Stimulated activated naive CD4-positive, alpha-beta T cell treated with Interleukin-2 at 50 U/mL for 16 hours (primary cell): ENCODE results near the gene DPYD.

Experiments
- DNase-seq: peaks from one replicate; lab custom pipeline; 2025; lab: John Stamatoyannopoulos, UW

The DPYD gene

DNA sequence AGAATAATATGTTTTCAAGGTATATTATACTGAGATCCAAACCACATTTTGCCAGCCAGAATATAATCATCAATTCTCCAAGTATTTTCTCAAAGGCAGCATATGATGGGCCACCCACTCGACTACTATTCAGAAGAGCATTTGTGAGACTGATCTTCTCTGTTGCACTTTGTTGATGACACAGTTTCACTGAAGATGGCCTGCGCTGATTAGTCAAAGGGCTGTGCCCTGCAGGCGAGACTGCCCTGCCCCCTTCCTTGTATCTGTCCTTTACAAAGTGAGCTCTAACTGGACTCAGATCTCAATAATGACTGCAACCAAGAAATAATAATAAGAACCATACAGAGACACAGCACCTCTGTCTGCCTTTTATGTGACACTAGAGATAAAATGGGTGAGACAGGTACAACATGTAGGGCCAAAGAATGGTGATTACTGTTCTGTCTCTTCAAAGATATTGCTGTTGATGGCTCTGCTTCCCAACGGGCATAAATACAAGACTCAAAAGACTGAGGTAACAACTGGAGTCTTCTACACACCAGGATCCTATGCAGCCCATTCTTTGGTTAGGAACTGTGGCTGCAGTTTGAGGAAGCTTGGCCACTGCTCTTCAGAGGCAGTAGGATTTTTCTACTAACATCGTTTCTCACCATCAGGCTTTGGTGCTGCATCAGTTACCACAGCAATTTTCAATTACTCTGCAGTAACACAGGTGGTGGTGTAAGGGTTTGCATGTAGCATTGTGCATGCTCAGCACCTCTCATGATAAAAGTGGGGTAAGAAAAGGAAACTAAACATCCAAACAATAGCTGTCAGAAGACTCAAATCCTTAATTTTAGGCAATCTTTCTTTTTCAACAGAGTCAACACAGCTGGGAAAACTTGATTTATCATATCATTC is 718.1 kb downstream of the DPYD start:
- no peak for DNase-seq

DNA sequence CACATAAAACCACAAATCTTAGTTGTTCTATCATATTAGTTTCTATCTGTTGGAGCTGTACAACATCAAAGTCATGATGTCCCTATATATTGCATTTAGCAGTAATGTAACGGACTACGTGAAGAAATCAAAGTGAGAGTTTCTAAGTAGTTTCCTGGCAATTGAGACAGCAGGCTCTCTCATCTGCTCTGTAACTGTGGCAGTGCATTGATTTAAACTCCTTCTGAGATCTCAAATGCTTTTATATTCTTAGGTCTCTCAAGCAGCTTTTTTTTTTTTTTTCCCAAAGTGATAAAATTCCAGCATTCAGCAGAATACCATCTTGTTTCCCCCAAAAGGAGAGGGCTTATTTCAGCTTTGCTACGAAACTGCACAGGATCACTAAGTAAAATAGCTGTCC is 719.2 kb downstream of the DPYD start:
- DNase-seq, result no peak

DNA sequence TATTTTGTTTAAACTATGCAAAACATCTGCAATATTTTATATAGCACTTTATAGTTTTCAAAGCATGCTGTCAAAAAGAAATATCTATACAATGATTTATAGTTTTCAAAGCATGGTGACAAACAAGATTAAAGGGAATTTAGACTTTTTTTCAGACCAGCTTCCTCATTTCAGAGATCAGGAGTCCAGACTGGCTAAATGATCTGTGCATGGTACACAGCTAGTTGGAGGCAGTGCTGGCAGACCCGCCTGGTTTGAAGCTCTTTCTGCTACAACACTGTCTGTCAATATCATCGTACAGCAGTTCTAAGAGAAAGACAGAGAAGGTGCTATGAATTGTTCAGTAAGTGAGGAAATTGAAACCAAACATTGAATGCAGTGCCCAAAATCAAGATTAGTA is 720.2 kb downstream of the DPYD start:
- no peak for DNase-seq

- no peak for DNase-seq
Measured at GRCh38 chr1:97196825-97197516, 723.9 kb downstream of the DPYD start.

GRCh38 chr1:97192872-97193572 is 727.8 kb downstream of the DPYD start:
- no peak for DNase-seq

- DNase-seq, result no peak
Measured at GRCh38 chr1:97190326-97190725, 730.5 kb downstream of the DPYD start.

GRCh38 chr1:97186381-97186780 is 734.5 kb downstream of the DPYD start:
- DNase-seq, result no peak

- no peak for DNase-seq
Measured at GRCh38 chr1:97174039-97174704, 746.7 kb downstream of the DPYD start.

- no peak for DNase-seq
Measured at GRCh38 chr1:97170300-97170699, 750.5 kb downstream of the DPYD start.

GRCh38 chr1:97168056-97168455 is 752.8 kb downstream of the DPYD start:
- DNase-seq, result no peak

- DNase-seq, result no peak
Measured at GRCh38 chr1:97167246-97167645, 753.6 kb downstream of the DPYD start.

DNA sequence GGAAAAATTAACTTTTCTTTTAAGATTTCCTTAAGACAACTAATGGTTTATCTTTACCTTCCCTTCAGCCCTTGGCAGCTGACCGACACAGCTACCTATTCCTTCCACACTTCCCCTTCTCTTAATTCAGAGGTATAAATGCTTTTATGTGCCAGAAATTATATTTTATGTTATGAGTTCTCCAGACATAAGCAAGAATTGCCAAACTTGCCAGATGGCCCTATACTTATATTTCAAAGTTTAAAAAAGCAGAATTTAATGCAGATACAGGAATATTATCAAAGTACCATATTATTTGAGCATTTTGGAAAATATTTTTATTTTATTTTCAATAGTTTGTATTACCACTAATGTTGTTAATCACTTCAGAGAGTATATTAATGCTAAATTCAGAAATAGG is 754.2 kb downstream of the DPYD start:
- no peak for DNase-seq

DNA sequence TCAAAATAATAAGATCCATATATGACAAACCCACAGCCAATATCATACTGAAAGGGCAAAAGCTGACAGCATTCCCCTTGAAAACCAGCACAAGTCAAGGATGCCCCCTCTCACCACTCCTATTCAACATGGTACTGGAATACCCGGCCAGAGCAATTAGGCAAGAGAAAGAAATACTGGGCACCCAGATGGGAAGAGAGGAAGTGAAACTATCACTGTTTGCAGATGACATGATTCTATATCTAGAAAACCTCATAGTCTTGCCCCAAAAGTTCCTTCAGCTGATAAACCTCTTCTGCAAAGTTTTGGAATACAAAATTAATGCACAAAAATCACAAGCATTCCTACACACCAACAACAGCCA is 756.6 kb downstream of the DPYD start:
- no peak for DNase-seq

DNA sequence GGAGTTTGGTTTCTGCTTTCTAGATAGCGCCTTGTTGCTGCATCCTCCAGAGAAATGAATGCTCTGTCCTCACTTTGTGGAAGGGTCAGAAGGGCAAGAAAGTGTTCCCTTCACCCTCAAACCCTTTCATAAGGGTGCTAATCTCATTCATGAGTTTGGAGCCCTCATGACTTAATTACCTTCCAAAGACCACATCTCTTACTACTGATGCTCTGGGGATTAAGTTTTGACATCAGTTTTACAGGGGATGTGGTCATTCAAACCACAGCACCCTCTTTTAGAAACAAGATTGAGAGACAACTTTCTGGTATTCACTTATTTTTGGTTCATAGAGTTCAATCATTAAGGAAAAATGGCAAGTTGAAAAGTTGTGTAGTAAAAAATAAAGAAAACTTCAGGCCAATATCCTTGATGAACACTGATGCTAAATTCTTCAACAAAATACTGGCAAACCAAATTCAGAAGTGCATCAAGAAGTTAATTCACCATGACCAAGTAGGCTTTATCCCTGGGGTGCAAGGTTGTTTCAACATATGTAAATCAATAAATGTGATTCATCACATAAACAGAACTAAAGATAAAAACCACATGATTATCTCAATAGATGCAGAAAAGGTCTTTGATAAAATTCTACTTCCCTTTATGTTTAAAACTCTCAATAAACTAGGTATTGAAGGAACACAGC is 757.1 kb downstream of the DPYD start:
- DNase-seq, result no peak

GRCh38 chr1:97160818-97161217 is 760.0 kb downstream of the DPYD start:
- DNase-seq, result no peak

DNA sequence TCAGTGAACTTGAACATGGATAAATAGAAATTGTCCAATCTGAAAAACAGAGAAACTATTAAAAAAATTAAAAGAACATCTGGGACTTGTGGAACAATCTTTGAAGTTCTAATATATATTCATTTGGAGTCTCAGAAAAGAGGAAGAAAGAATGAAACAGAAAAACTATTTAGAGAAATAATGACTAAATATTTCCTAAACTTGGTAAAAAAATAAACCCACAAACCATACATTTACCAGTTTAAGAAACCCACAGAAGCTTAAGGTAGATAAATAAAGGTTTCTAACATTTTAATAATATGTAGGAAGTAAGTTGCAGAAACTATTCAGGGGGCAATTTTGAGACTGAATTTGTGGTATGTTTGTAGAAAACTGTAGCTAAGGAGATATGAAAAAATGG is 761.5 kb downstream of the DPYD start:
- DNase-seq, result no peak

- DNase-seq, result no peak
Measured at GRCh38 chr1:97158691-97159096, 762.1 kb downstream of the DPYD start.

DNA sequence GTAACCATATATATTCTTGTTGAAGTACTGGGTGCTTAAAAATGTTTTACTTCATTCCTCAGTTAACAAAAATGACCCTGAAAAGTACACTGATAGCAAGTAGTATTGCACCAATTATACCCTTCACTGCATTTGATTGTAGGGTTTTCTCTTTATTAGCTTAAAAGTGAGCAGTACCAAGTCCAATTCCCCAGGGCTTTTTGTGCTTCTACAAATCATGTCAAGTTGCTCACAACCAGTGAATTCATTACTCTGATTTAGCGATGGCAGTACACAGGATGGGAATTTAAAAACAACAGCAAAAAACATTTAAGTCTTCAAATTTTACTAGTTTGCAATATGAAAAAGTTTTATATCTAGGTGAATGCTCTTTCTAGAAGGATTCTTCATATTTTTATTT is 762.8 kb downstream of the DPYD start:
- DNase-seq, result no peak

- DNase-seq, result no peak
Measured at GRCh38 chr1:97151651-97152050, 769.2 kb downstream of the DPYD start.

DNA sequence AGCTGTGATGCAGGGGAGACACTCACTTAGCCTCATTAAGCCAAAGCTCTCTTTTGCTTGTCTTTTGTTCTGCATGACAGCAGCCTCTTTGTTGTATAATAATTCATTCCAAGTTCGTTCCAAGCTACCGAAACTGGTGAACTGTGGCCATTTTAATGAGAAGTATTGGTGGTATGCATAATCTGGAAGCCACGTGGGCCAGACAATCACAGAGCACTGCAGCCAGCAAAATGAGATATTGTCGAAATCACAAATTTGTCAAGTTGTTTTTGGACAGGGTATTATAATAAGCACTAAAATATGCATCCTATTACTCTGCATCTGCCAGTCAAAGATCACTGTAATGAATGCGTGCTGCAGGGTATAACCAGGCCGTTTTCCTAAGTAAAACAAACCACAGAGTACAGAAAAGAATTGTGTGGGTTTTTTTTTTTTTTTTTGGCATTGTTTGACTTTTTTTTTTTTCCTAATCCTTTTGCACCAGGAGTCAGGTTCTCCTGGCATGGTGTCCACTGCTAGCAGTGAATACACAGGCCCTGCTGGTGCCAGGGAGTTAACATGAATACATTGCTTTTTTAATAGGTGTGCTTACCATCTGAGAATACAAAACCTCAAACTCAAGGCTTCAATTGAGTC is 775.4 kb downstream of the DPYD start:
- no peak for DNase-seq

GRCh38 chr1:97144527-97144926 is 776.3 kb downstream of the DPYD start:
- DNase-seq, result no peak
